Measurements from ENCODE around the gene CAV2.

The CAV2 gene

DNA sequence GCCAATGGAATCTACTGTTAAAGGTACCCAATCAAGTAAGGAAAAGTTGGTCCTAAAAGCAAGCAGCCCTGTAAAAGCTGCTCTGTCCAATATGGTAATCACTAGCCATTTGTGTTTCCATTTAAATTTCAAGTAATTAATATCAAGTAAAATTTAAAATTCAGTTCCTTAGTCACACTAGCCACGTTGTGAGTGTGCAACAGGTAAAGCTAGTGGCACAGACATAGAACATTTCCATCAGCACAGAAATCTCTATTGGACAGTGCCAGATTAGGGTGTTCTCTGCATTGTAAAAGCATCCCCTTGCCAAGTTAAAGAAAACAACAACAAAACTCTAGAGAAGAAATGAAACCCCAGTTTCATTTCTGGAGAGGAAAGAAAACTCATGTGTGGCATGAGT lies 29.7 kb downstream of the CAV2 start:
- H3K4me3 ChIP-seq (ENCODE audit: low read length in 2 of 2), result no peak overlapping the region
- no peak overlapping the region for H3K27ac ChIP-seq (ENCODE audit: low read depth in 2 of 2, low read length in 2 of 2)
- H3K27me3 ChIP-seq (ENCODE audit: control insufficient read depth in 2 of 2, insufficient read depth in 2 of 2, low read length in 2 of 2), result peaks cover 24% of the 10 kb centered on the region in 2 donors
- no peaks in the 10 kb centered on the region for H3K9me3 ChIP-seq (ENCODE audit: control insufficient read depth in 2 of 2, low read length in 2 of 2)
- H3K9ac ChIP-seq (ENCODE audit: low read depth in 1 of 2, low read length in 2 of 2), result no peak overlapping the region
- peaks cover 17 to 20% of the 10 kb centered on the region in 2 donors for H3K4me1 ChIP-seq (ENCODE audit: control insufficient read depth in 2 of 2, insufficient read depth in 2 of 2, low read length in 2 of 2)
- H3K36me3 ChIP-seq (ENCODE audit: control insufficient read depth in 2 of 2, insufficient read depth in 2 of 2, low read length in 2 of 2), result no peaks in the 10 kb centered on the region

DNA sequence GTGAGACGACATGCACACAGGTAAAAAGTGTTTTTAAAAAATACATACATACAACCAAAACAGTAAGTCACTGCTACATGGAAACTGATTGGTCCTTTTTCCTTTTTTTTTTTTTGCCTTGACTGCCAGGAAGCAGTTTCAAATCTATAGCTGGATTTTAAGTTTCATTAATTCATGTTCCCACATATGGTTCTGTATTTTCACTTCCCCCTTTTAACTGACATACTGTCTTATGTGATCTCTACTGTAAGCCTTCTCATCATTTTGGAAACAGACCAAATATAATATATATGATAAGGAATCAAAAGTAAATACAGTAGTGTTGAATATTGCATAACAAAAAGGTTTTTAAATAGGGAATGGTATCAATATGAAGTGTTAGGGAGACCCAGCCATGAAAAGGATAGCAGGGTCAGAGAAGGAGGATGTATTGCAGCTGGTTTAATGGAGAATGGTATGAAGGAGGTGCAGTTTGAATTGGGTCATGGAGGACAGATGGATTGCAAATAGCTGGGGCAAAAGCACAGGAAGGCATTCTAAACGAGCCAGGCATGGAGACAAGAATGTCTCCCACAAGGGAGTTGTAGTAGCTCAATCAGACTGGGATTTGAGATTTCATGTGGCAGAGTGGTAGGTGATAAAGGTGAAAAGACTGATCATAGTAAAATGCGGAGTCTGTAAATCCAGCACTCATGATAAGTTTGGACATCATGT lies 30.7 kb downstream of the CAV2 start:
- H3K4me1 ChIP-seq (ENCODE audit: control insufficient read depth in 2 of 2, insufficient read depth in 2 of 2, low read length in 2 of 2), result peaks cover 11 to 13% of the 10 kb centered on the region in 2 donors
- no peak overlapping the region for H3K9ac ChIP-seq (ENCODE audit: low read depth in 1 of 2, low read length in 2 of 2)
- H3K9me3 ChIP-seq (ENCODE audit: control insufficient read depth in 2 of 2, low read length in 2 of 2), result no peaks in the 10 kb centered on the region
- H3K27ac ChIP-seq (ENCODE audit: low read depth in 2 of 2, low read length in 2 of 2), result no peak overlapping the region
- H3K36me3 ChIP-seq (ENCODE audit: control insufficient read depth in 2 of 2, insufficient read depth in 2 of 2, low read length in 2 of 2), result no peaks in the 10 kb centered on the region
- peaks cover 15 to 16% of the 10 kb centered on the region in 2 donors for H3K27me3 ChIP-seq (ENCODE audit: control insufficient read depth in 2 of 2, insufficient read depth in 2 of 2, low read length in 2 of 2)
- H3K4me3 ChIP-seq (ENCODE audit: low read length in 2 of 2), result peak overlapping the region in 1 of 2 donors; percentile 14

DNA sequence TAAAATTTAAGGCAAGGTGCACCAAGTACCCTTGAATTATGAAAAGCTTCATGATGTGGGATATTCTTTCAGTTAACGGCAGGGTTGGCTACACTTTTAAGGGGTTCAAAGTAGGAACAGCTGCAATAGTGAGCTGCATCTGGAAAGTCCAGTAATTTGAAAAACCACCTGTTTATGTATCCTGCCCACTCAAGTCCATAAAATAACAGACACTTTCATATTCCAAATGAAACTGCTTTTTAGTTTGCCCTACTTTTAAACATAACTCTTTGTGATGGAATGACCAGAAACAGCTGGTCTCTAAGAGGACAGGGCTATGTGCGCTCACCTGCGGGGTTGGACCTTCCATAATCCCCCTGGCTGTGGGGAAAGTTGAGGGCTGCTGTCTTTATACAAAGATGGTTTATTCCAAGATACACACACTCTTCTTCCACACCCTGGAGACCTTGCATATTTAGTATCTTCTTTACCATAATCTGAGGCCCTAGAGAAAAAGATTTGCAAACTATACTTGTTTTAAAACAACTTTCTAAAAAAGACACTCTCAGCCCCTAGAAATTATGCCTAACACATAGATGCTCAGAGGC lies 32.7 kb downstream of the CAV2 start:
- Histone ChIP-seq H3K9ac (ENCODE audit: low read depth in 1 of 2, low read length in 2 of 2) (no peak overlapping the region), H3K4me3 (ENCODE audit: low read length in 2 of 2) (no peak overlapping the region), H3K27me3 (ENCODE audit: control insufficient read depth in 2 of 2, insufficient read depth in 2 of 2, low read length in 2 of 2) (peaks cover under 1 to 3% of the 10 kb centered on the region in 2 donors), H3K27ac (ENCODE audit: low read depth in 2 of 2, low read length in 2 of 2) (no peak overlapping the region), H3K36me3 (ENCODE audit: control insufficient read depth in 2 of 2, insufficient read depth in 2 of 2, low read length in 2 of 2) (no peaks in the 10 kb centered on the region), H3K4me1 (ENCODE audit: control insufficient read depth in 2 of 2, insufficient read depth in 2 of 2, low read length in 2 of 2) (peaks cover 0 to 2% of the 10 kb centered on the region in 2 donors), H3K9me3 (ENCODE audit: control insufficient read depth in 2 of 2, low read length in 2 of 2) (no peaks in the 10 kb centered on the region)

DNA sequence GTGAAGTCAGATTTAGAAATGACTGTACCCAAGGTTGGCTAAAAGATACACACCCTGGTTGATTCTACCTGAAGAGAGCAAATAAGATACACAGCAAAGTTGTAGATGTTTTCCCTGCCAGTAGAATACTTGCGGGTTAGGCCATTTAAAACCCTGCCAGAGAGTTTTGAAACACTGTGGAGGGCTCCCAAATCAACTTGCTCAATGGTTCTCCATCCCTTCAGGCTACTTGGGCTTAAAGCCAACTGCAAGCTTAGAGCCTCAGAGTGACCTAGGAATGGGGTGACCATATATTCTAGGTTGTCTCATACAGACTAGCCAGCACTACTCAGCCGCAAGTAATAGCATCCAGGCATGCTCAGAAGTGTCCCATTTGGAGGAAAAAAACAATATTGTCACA lies 35.3 kb downstream of the CAV2 start:
- Histone ChIP-seq H3K4me3 (ENCODE audit: low read length in 2 of 2) (no peak overlapping the region), H3K27me3 (ENCODE audit: control insufficient read depth in 2 of 2, insufficient read depth in 2 of 2, low read length in 2 of 2) (peaks cover 0 to 3% of the 10 kb centered on the region in 2 donors), H3K36me3 (ENCODE audit: control insufficient read depth in 2 of 2, insufficient read depth in 2 of 2, low read length in 2 of 2) (no peaks in the 10 kb centered on the region), H3K4me1 (ENCODE audit: control insufficient read depth in 2 of 2, insufficient read depth in 2 of 2, low read length in 2 of 2) (no peaks in the 10 kb centered on the region), H3K9me3 (ENCODE audit: control insufficient read depth in 2 of 2, low read length in 2 of 2) (no peaks in the 10 kb centered on the region), H3K9ac (ENCODE audit: low read depth in 1 of 2, low read length in 2 of 2) (no peak overlapping the region), H3K27ac (ENCODE audit: low read depth in 2 of 2, low read length in 2 of 2) (no peak overlapping the region)

DNA sequence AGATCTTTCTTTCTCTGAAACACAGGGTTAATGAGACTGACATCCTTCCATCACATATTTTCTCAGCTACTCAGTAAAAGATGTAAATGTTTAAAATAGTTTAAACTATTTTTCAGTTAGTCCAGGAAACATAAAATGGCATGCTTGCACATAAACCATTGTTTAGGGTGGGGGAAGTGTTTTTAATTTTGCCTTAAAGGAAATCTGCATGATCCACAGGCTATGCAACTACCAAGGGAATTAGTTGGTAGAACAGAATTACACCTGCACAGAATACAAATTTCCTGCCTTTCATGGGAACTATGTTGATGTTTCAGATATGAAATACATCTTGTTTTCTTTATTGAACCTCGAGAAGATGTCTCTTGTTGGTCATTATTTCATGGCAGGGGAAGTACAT lies 35.9 kb downstream of the CAV2 start:
- no peak overlapping the region for H3K9ac ChIP-seq (ENCODE audit: low read depth in 1 of 2, low read length in 2 of 2)
- peaks cover 0 to 2% of the 10 kb centered on the region in 2 donors for H3K27me3 ChIP-seq (ENCODE audit: control insufficient read depth in 2 of 2, insufficient read depth in 2 of 2, low read length in 2 of 2)
- H3K36me3 ChIP-seq (ENCODE audit: control insufficient read depth in 2 of 2, insufficient read depth in 2 of 2, low read length in 2 of 2), result no peaks in the 10 kb centered on the region
- no peaks in the 10 kb centered on the region for H3K9me3 ChIP-seq (ENCODE audit: control insufficient read depth in 2 of 2, low read length in 2 of 2)
- H3K4me3 ChIP-seq (ENCODE audit: low read length in 2 of 2), result no peak overlapping the region
- H3K4me1 ChIP-seq (ENCODE audit: control insufficient read depth in 2 of 2, insufficient read depth in 2 of 2, low read length in 2 of 2), result no peaks in the 10 kb centered on the region
- H3K27ac ChIP-seq (ENCODE audit: low read depth in 2 of 2, low read length in 2 of 2), result no peak overlapping the region

DNA sequence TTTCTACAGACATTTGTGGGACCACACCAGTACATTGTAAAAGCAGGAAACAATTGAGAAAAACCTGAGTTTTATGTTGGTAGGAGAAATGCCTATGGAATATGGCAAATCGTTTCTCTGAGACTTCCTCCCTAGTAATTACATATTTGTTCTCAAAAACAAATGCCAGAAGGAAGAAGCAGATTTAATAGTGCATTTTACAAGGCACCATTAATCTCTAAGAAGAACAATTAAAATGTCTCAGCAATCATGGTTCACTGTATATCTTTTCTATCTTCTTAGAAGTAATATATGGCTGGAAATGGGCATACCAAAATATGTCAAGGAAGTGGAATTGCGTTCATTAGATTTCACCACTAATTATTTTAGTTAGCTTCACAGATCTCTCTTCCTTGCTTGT lies 38.6 kb downstream of the CAV2 start:
- Histone ChIP-seq H3K4me1 (ENCODE audit: control insufficient read depth in 2 of 2, insufficient read depth in 2 of 2, low read length in 2 of 2) (no peaks in the 10 kb centered on the region), H3K36me3 (ENCODE audit: control insufficient read depth in 2 of 2, insufficient read depth in 2 of 2, low read length in 2 of 2) (no peaks in the 10 kb centered on the region), H3K27ac (ENCODE audit: low read depth in 2 of 2, low read length in 2 of 2) (no peak overlapping the region), H3K9ac (ENCODE audit: low read depth in 1 of 2, low read length in 2 of 2) (no peak overlapping the region), H3K27me3 (ENCODE audit: control insufficient read depth in 2 of 2, insufficient read depth in 2 of 2, low read length in 2 of 2) (no peaks in the 10 kb centered on the region), H3K9me3 (ENCODE audit: control insufficient read depth in 2 of 2, low read length in 2 of 2) (no peaks in the 10 kb centered on the region), H3K4me3 (ENCODE audit: low read length in 2 of 2) (no peak overlapping the region)

DNA sequence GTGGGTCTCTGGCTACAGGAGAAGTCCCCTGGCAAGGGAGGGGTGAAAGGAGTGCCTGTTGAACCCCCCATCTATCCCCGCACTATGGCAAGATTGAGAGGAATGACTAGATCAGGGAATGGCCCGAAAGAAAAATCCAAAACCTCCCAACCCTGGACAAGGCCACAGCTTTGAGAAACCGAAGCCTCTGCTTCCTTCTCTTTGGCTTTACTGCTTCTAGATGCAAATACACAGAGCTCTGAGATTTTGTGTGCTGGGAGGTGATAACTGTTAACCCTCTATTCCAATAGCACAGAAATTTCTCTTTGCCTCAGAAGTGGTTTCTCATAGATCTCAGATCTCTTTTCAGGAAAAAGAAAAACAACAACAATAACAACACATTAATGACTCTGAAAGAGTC lies 40.3 kb downstream of the CAV2 start:
- Histone ChIP-seq H3K4me3 (ENCODE audit: low read length in 2 of 2) (no peak overlapping the region), H3K9ac (ENCODE audit: low read depth in 1 of 2, low read length in 2 of 2) (no peak overlapping the region), H3K4me1 (ENCODE audit: control insufficient read depth in 2 of 2, insufficient read depth in 2 of 2, low read length in 2 of 2) (no peaks in the 10 kb centered on the region), H3K36me3 (ENCODE audit: control insufficient read depth in 2 of 2, insufficient read depth in 2 of 2, low read length in 2 of 2) (no peaks in the 10 kb centered on the region), H3K9me3 (ENCODE audit: control insufficient read depth in 2 of 2, low read length in 2 of 2) (no peaks in the 10 kb centered on the region), H3K27me3 (ENCODE audit: control insufficient read depth in 2 of 2, insufficient read depth in 2 of 2, low read length in 2 of 2) (no peaks in the 10 kb centered on the region), H3K27ac (ENCODE audit: low read depth in 2 of 2, low read length in 2 of 2) (no peak overlapping the region)

DNA sequence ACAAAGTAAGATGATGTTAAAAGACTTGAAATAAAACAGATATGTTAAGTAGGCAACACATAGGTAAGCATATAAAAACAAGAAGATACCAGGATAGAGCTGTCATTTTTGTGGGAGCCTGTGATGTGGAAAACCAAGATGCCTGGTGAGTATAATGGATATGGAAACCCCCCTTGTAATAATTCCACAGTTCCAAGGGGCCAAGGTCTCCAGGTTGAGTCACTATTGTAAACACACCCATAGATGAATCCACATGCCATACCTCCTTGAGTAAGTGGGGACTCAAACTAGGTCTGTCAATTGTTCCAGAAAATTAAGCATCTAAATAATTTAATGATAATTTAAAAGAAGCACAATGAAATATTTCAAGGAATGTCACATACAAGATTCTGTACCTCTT lies 41.2 kb downstream of the CAV2 start:
- Histone ChIP-seq H3K4me3 (ENCODE audit: low read length in 2 of 2) (no peak overlapping the region), H3K36me3 (ENCODE audit: control insufficient read depth in 2 of 2, insufficient read depth in 2 of 2, low read length in 2 of 2) (no peaks in the 10 kb centered on the region), H3K27me3 (ENCODE audit: control insufficient read depth in 2 of 2, insufficient read depth in 2 of 2, low read length in 2 of 2) (no peaks in the 10 kb centered on the region), H3K4me1 (ENCODE audit: control insufficient read depth in 2 of 2, insufficient read depth in 2 of 2, low read length in 2 of 2) (no peaks in the 10 kb centered on the region), H3K27ac (ENCODE audit: low read depth in 2 of 2, low read length in 2 of 2) (no peak overlapping the region), H3K9ac (ENCODE audit: low read depth in 1 of 2, low read length in 2 of 2) (no peak overlapping the region), H3K9me3 (ENCODE audit: control insufficient read depth in 2 of 2, low read length in 2 of 2) (no peaks in the 10 kb centered on the region)

DNA sequence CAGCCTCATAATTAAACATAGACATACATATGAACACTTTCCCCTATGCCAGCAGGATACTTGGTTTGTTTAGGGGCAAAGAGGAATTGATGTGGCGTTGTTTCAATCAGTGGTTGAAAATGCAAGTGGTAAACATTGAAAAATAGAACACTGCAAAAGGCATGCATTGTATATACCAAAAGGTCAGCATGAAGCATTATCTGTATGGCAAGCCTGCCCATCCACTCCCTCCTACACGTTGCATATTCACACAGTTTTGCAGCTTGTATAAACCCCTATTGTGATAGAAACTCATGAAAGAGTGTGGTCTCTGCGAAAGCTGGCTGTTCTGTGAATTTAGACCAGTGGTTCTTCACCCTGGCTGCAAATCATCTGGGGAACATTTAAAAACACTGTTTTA lies 42.4 kb downstream of the CAV2 start:
- Histone ChIP-seq H3K4me3 (ENCODE audit: low read length in 2 of 2) (no peak overlapping the region), H3K9me3 (ENCODE audit: control insufficient read depth in 2 of 2, low read length in 2 of 2) (no peaks in the 10 kb centered on the region), H3K36me3 (ENCODE audit: control insufficient read depth in 2 of 2, insufficient read depth in 2 of 2, low read length in 2 of 2) (no peaks in the 10 kb centered on the region), H3K9ac (ENCODE audit: low read depth in 1 of 2, low read length in 2 of 2) (no peak overlapping the region), H3K27ac (ENCODE audit: low read depth in 2 of 2, low read length in 2 of 2) (no peak overlapping the region), H3K27me3 (ENCODE audit: control insufficient read depth in 2 of 2, insufficient read depth in 2 of 2, low read length in 2 of 2) (no peaks in the 10 kb centered on the region), H3K4me1 (ENCODE audit: control insufficient read depth in 2 of 2, insufficient read depth in 2 of 2, low read length in 2 of 2) (no peaks in the 10 kb centered on the region)

DNA sequence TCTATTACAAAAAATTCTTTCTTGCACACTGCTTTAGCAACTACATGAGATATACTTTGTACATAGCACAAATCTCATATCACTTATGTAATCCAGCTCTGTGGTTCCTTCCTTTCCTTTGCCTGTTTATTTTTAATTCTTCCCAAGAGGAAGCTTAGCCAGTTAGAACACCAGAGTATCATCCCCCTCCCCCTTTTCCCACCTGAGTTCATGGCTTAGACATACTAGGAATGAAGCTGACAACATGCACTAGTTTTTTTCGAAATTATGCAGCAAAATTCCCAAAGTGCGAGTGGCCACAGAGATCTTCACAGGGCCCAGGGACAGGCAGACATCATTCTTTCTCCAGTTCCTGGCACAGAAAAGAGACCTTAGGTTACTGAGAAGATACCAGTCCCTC lies 43.1 kb downstream of the CAV2 start:
- no peaks in the 10 kb centered on the region for H3K9me3 ChIP-seq (ENCODE audit: control insufficient read depth in 2 of 2, low read length in 2 of 2)
- H3K36me3 ChIP-seq (ENCODE audit: control insufficient read depth in 2 of 2, insufficient read depth in 2 of 2, low read length in 2 of 2), result no peaks in the 10 kb centered on the region
- H3K27ac ChIP-seq (ENCODE audit: low read depth in 2 of 2, low read length in 2 of 2), result no peak overlapping the region
- H3K4me1 ChIP-seq (ENCODE audit: control insufficient read depth in 2 of 2, insufficient read depth in 2 of 2, low read length in 2 of 2), result no peaks in the 10 kb centered on the region
- no peak overlapping the region for H3K9ac ChIP-seq (ENCODE audit: low read depth in 1 of 2, low read length in 2 of 2)
- no peak overlapping the region for H3K4me3 ChIP-seq (ENCODE audit: low read length in 2 of 2)
- H3K27me3 ChIP-seq (ENCODE audit: control insufficient read depth in 2 of 2, insufficient read depth in 2 of 2, low read length in 2 of 2), result no peaks in the 10 kb centered on the region
